PFSK-1 (cell line): Measurements from ENCODE around the gene MCOLN3.

Experiments used
- FOXP2 ChIP-seq: optimal IDR thresholded peaks from 2 replicates; pipeline ENCODE3; 2011; ENCODE audit warnings: borderline replicate concordance, control low read depth, inconsistent platforms; ENCODE audit not compliant: insufficient read depth; ENCODE audit errors: extremely low read length, extremely low read depth
- POLR2AphosphoS5 ChIP-seq: IDR thresholded peaks from 2 replicates; pipeline ENCODE4 v1.6.1; 2012; ENCODE audit warnings: low read depth, mild to moderate bottlenecking, control low read depth, low read length, moderate library complexity
- SIN3A ChIP-seq: IDR thresholded peaks from 2 replicates; pipeline ENCODE4 v1.6.1; 2012; ENCODE audit warnings: mild to moderate bottlenecking, low read length, moderate library complexity, borderline replicate concordance; ENCODE audit not compliant: insufficient read depth
- TAF1 ChIP-seq: IDR thresholded peaks from 2 replicates; pipeline ENCODE4 v1.6.1; 2012; ENCODE audit warnings: low read length, control low read depth, borderline replicate concordance; ENCODE audit not compliant: insufficient read depth
- TF ChIP-seq, protein P1 (sequence below), 2 experiments: IDR thresholded peaks; 2 replicates each; pipeline versions ENCODE4 v1.6.1 to v1.8.0; 2011 to 2012; ENCODE audit warnings: low read depth in 2 of 2, low read length in 2 of 2, control low read depth in 1 of 2, inconsistent platforms in 1 of 2, mild to moderate bottlenecking in 1 of 2, moderate library complexity in 1 of 2; ENCODE audit not compliant: insufficient read depth in 1 of 2

Gene MCOLN3

DNA sequence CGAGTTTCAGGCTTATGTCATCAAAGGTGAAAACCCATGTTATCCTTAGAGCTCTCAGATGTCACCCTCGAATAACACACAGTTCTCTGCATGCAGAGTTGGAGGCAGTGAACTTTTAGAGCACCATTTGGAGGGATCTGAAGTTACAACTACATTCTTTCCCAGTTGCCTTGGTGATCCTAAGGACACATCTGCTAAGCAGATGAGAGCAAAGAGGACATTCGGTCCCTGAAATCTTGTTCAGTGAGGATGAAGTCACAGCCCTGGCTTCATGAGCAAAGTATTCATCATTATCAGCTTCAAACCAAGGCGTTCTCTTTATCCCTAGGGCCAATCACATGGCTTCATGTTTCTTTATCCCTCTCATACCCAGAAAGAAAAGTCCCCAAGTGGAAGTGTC is 28.3 kb downstream of the MCOLN3 start:
- TF ChIP-seq, protein P1, sequence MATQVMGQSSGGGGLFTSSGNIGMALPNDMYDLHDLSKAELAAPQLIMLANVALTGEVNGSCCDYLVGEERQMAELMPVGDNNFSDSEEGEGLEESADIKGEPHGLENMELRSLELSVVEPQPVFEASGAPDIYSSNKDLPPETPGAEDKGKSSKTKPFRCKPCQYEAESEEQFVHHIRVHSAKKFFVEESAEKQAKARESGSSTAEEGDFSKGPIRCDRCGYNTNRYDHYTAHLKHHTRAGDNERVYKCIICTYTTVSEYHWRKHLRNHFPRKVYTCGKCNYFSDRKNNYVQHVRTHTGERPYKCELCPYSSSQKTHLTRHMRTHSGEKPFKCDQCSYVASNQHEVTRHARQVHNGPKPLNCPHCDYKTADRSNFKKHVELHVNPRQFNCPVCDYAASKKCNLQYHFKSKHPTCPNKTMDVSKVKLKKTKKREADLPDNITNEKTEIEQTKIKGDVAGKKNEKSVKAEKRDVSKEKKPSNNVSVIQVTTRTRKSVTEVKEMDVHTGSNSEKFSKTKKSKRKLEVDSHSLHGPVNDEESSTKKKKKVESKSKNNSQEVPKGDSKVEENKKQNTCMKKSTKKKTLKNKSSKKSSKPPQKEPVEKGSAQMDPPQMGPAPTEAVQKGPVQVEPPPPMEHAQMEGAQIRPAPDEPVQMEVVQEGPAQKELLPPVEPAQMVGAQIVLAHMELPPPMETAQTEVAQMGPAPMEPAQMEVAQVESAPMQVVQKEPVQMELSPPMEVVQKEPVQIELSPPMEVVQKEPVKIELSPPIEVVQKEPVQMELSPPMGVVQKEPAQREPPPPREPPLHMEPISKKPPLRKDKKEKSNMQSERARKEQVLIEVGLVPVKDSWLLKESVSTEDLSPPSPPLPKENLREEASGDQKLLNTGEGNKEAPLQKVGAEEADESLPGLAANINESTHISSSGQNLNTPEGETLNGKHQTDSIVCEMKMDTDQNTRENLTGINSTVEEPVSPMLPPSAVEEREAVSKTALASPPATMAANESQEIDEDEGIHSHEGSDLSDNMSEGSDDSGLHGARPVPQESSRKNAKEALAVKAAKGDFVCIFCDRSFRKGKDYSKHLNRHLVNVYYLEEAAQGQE (IDR thresholded peaks at IDR 0.05; ENCODE audit: insufficient read depth in 1 of 2, low read depth in 2 of 2, low read length in 2 of 2): no peak
- no peak for TF ChIP-seq FOXP2
- TF ChIP-seq SIN3A: no peak
- no peak for TF ChIP-seq POLR2AphosphoS5
- no peak for TF ChIP-seq TAF1

GRCh38 chr1:85015826-85016225 is 32.5 kb downstream of the MCOLN3 start:
- no peak for TF ChIP-seq SIN3A
- no peak for TF ChIP-seq POLR2AphosphoS5
- TF ChIP-seq, protein P1 (IDR thresholded peaks at IDR 0.05; ENCODE audit: insufficient read depth in 1 of 2, low read depth in 2 of 2, low read length in 2 of 2): no peak
- TF ChIP-seq FOXP2: no peak
- no peak for TF ChIP-seq TAF1

DNA sequence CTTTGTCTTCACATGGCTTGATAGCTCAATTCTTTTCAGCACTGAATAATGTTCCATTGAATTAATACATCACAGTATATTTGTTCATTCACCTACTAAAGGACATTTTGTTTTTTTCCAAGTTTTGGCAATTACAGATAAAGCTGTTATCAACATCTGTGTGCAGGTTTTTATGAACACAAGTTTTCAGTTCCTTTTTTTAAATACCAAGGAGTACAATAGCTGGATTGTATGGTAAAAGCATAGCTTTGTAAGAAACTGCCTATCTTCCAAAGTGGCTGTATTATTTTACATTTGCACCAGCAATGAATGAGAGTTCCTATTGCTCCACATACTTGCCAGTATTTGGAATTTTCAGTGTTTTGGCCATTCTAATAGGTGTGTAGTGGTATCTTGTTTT is 46.6 kb downstream of the MCOLN3 start:
- no peak for TF ChIP-seq TAF1
- TF ChIP-seq, protein P1 (IDR thresholded peaks at IDR 0.05; ENCODE audit: insufficient read depth in 1 of 2, low read depth in 2 of 2, low read length in 2 of 2): no peak
- no peak for TF ChIP-seq SIN3A
- no peak for TF ChIP-seq FOXP2
- TF ChIP-seq POLR2AphosphoS5: no peak

DNA sequence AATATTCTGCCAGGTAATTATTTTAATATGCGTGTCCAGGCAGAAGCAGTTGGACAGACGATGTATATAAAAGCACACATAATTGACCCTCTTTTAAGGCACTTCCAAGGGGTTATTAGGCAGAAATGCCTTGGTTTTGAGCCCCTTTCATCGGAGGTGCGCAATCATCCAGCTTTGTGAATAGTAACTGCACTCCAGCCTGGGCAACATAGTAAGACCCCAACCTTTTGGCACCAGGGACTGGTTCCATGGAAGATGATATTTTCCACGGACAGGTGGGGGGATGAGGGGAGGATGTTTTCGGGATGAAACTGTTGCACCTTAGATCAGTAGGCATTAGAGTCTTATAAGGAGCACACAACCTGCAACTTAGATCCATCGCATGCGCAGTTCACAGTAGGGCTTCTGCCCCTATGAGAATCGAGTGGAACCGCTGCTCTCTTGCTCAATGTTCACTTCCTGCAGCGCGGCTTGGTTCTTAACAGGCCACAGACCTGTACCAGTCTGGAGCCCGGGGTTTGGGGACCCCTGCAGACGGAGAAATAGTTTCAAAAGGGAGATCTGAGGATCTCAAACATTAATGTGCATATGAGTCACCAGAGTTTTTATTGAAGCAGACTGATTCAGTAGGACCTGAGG is 49.5 kb downstream of the MCOLN3 start:
- TF ChIP-seq, protein P1 (IDR thresholded peaks at IDR 0.05; ENCODE audit: insufficient read depth in 1 of 2, low read depth in 2 of 2, low read length in 2 of 2): no peak
- TF ChIP-seq TAF1 (no peak), SIN3A (no peak), FOXP2 (no peak), POLR2AphosphoS5 (no peak)
